Osteoblast (primary cell): ENCODE results near the gene DDX56. TPM values are rescaled to one million over a fixed set of nuclear protein-coding genes. Genes with fewer than 3 reads are reported as not detected.
"Not testable (repeated sequence)": the region's sequence is repeated elsewhere in the genome, so short reads cannot be mapped to it uniquely, and the experiment has no call there.

Experiments used
- DNase-seq: peaks from one replicate; pipeline ENCODE4 v3.0.0; 2011; ENCODE audit warnings: low spot score, mixed read lengths; ENCODE audit not compliant: insufficient read length; ENCODE audit errors: missing footprints
- H2AFZ ChIP-seq: 2 replicates; pipeline ENCODE4 v1.6.0; 2011; ENCODE audit warnings: mild to moderate bottlenecking, low read length
- H3K27ac ChIP-seq: 2 replicates; pipeline ENCODE4 v1.5.1; 2011; ENCODE audit warnings: mild to moderate bottlenecking, low read depth, low read length, moderate library complexity
- H3K27me3 ChIP-seq: 2 replicates; pipeline ENCODE4 v1.6.0; 2012; ENCODE audit warnings: mild to moderate bottlenecking, control low read depth, inconsistent platforms, low read length, moderate library complexity; ENCODE audit not compliant: insufficient read depth
- H3K36me3 ChIP-seq: 2 replicates; pipeline ENCODE4 v1.5.1; 2011; ENCODE audit warnings: mild to moderate bottlenecking, low read length, control low read depth, moderate library complexity; ENCODE audit not compliant: insufficient read depth
- H3K4me1 ChIP-seq: 2 replicates; pipeline ENCODE4 v1.5.1; 2011; ENCODE audit warnings: mild to moderate bottlenecking, low read length, control low read depth, moderate library complexity; ENCODE audit not compliant: insufficient read depth
- H3K4me2 ChIP-seq: 2 replicates; pipeline ENCODE4 v1.6.0; 2011; ENCODE audit warnings: mild to moderate bottlenecking, low read length; ENCODE audit not compliant: insufficient read depth
- H3K4me3 ChIP-seq: fragments of 200-600 bp; sonication (generic); 3 replicates; pipeline ENCODE4 v1.5.1; 2012; ENCODE audit warnings: mild to moderate bottlenecking, low read length, inconsistent platforms; ENCODE audit not compliant: insufficient read depth
- H3K79me2 ChIP-seq: 2 replicates; pipeline ENCODE4 v1.6.0; 2012; ENCODE audit warnings: mild to moderate bottlenecking, low read length, control low read depth, inconsistent platforms; ENCODE audit not compliant: insufficient read depth
- H3K9me3 ChIP-seq: 2 replicates; pipeline ENCODE4 v1.5.1; 2011; ENCODE audit warnings: low read depth, low read length, control low read depth
- H4K20me1 ChIP-seq: 2 replicates; pipeline ENCODE4 v1.6.0; 2012; ENCODE audit warnings: mild to moderate bottlenecking, low read length, control low read depth; ENCODE audit not compliant: insufficient read depth
- total RNA-seq: library from RNA; depleted of rRNA; stranded (reverse); fragments of >200 nt; gene quantifications from 2 replicates; pipeline ENCODE4 v1.2.3, GENCODE V29; 2012
- TF ChIP-seq, protein P1 (sequence below): IDR thresholded peaks from 2 replicates; pipeline ENCODE4 v1.5.1; 2011; ENCODE audit warnings: mild to moderate bottlenecking, low read depth, low read length, moderate library complexity; ENCODE audit errors: extremely low read depth

DDX56 gene
- total RNA-seq, 1 donor, result 34.7 TPM

GRCh38 chr7:44555350-44555749 lies 18.4 kb downstream of the DDX56 start:
- H3K79me2 ChIP-seq, result no peaks in the 10 kb centered on the region
- no peak overlapping the region for H3K4me2 ChIP-seq
- H3K27ac ChIP-seq, result no peak overlapping the region
- DNase-seq, result no peak
- no peak overlapping the region for H2AFZ ChIP-seq
- H3K4me1 ChIP-seq, result no peaks in the 10 kb centered on the region
- no peaks in the 10 kb centered on the region for H3K9me3 ChIP-seq
- TF ChIP-seq, protein P1, sequence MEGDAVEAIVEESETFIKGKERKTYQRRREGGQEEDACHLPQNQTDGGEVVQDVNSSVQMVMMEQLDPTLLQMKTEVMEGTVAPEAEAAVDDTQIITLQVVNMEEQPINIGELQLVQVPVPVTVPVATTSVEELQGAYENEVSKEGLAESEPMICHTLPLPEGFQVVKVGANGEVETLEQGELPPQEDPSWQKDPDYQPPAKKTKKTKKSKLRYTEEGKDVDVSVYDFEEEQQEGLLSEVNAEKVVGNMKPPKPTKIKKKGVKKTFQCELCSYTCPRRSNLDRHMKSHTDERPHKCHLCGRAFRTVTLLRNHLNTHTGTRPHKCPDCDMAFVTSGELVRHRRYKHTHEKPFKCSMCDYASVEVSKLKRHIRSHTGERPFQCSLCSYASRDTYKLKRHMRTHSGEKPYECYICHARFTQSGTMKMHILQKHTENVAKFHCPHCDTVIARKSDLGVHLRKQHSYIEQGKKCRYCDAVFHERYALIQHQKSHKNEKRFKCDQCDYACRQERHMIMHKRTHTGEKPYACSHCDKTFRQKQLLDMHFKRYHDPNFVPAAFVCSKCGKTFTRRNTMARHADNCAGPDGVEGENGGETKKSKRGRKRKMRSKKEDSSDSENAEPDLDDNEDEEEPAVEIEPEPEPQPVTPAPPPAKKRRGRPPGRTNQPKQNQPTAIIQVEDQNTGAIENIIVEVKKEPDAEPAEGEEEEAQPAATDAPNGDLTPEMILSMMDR, result no peak
- H3K4me3 ChIP-seq, result no peak overlapping the region
- H3K36me3 ChIP-seq, result no peaks in the 10 kb centered on the region
- peaks cover 2% of the 10 kb centered on the region for H3K27me3 ChIP-seq
- no peaks in the 10 kb centered on the region for H4K20me1 ChIP-seq

DNA sequence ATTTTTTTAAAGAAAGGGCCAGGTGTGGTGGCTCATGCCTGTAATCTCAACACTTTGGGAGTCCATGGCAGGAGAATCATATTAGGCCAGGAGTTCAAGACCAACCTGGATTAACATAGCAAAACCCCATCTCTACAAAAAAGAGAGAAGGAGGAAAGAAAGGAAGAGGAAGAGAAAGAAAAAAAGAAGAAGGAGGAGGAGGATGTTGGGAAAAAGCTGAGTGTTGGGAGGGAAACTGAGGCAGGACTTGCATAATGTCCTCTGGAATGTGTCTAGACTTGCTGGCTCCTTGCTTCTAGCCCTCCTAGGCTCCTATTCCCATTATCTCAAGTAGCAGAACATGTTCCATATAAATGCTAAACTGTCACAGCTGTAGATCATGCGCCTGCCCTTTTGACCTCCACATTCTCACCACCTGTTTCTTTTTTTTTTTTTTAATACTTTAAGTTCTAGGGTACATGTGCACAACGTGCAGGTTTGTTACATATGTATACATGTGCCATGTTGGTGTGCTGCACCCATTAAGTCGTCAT lies 21.2 kb downstream of the DDX56 start:
- not testable (repeated sequence) for H3K4me3 ChIP-seq, H3K9me3 ChIP-seq, DNase-seq, H3K4me2 ChIP-seq, H3K27ac ChIP-seq, H3K36me3 ChIP-seq, H2AFZ ChIP-seq, H4K20me1 ChIP-seq, H3K79me2 ChIP-seq, H3K4me1 ChIP-seq
- peaks cover 13% of the 10 kb centered on the region for H3K27me3 ChIP-seq

GRCh38 chr7:44549457-44549856 lies 24.3 kb downstream of the DDX56 start:
- Histone ChIP-seq H3K4me2 (no peak overlapping the region), H4K20me1 (no peaks in the 10 kb centered on the region), H3K9me3 (no peaks in the 10 kb centered on the region), H3K27me3 (peaks cover 13% of the 10 kb centered on the region), H3K36me3 (no peaks in the 10 kb centered on the region), H3K4me3 (no peak overlapping the region), H2AFZ (no peak overlapping the region), H3K4me1 (no peaks in the 10 kb centered on the region), H3K27ac (no peak overlapping the region), H3K79me2 (no peaks in the 10 kb centered on the region)
- DNase-seq, result no peak
- TF ChIP-seq, protein P1, result no peak

GRCh38 chr7:44548893-44549292 lies 24.8 kb downstream of the DDX56 start:
- Histone ChIP-seq H2AFZ (no peak overlapping the region), H3K27ac (no peak overlapping the region), H4K20me1 (no peaks in the 10 kb centered on the region), H3K4me1 (no peaks in the 10 kb centered on the region), H3K27me3 (peaks cover 13% of the 10 kb centered on the region), H3K36me3 (no peaks in the 10 kb centered on the region), H3K79me2 (no peaks in the 10 kb centered on the region), H3K9me3 (no peaks in the 10 kb centered on the region), H3K4me3 (no peak overlapping the region), H3K4me2 (no peak overlapping the region)
- TF ChIP-seq, protein P1, result no peak
- DNase-seq, result no peak
